Activated CD4-positive, alpha-beta T cell treated with anti-CD3 and anti-CD28 coated beads, Interleukin-2, amount 50 U/mL, for 4 hours (primary cell): ENCODE measurements around the gene ARMC8.

Experiments used
- DNase-seq, 2 experiments: peaks; one replicate each; pipeline ENCODE4 v3.0.0-alpha.2; 2020

Gene ARMC8

GRCh38 chr3:138314751-138315150, 127.7 kb downstream of the ARMC8 start:
- DNase-seq: no peak

DNA sequence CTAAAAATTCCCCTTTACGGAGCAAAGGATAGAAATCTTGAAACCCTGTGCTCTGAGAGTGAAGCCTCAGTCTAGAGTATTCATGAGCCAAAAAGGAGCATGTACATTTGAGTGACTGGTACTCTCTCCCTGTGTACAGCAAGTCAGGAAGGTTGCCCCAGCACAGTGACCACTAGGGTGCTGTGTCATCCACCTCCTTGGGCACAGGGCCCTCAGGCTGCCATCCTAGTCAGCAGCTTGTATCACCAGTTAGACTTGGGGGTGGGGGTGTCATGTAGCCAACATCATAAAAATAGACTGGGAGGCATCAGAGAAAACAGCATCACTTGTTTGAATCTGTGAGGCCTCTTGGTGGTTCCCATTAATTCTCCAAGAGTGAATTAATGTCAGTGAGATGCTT, 130.6 kb downstream of the ARMC8 start:
- no peak for DNase-seq

GRCh38 chr3:138323971-138324370, 136.9 kb downstream of the ARMC8 start:
- DNase-seq: no peak

- DNase-seq: no peak
Observed at GRCh38 chr3:138325990-138326389, 138.9 kb downstream of the ARMC8 start.

GRCh38 chr3:138326866-138327595, 139.9 kb downstream of the ARMC8 start:
- DNase-seq: no peak

GRCh38 chr3:138327831-138328230, 140.7 kb downstream of the ARMC8 start:
- DNase-seq: no peak

- no peak for DNase-seq
Observed at GRCh38 chr3:138328341-138328740, 141.2 kb downstream of the ARMC8 start.

- peak; percentile 80 to 85 for DNase-seq
Observed at GRCh38 chr3:138329127-138329983, 142.3 kb downstream of the ARMC8 start, which contains the start of gene NME9. NME9 (minus strand) TSS chr3:138329851; CDS start chr3:138329335, 516 bp downstream.

DNA sequence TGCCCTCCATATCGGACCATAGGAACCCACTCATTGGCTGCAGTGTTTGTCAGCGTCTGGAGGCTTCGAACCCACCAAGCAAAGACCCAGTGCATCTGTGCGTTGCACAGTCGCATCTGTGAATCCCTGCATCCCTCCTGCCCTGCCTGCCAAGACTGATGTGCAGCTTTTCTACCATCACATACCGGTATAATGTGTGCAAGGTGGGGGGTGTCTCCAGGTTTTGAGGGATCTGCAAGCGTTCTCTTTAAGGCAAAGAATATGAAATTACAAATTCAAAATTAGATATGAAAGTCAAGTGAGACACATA, 142.8 kb downstream of the ARMC8 start:
- DNase-seq: no peak

DNA sequence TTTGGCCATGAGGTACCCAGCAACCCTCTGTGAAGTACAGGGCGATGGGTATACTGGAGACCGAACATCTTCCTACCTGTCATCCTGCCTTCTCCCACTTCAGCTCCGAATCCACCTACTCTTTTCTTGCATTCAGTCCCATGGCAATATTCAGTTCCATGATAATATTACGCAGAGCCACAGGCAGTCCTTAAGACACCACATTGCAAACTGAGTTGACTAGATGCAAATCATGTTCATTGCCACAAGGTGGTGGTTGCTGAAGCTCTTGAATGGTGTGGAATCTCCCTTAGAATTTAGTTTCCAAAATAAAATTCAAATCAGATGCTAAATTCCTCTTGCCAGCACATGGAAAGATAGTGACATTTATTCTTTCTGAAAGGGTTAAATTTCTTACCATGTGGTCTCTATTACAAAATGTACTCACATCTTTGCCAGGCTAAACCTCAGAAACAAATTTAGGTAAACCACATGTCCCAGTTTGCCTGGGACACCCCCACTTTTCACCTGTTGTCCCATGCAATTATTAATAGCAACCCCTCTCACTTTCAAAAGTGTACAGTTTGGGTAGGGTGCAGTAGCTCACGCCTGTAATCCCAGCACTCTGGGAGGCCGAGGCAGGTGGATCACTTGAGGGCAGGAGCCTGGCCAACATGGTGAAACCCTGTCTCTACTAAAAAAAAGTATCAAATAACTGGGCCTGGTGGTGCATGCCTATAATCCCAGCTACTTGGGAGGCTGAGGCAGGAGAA, 144.2 kb downstream of the ARMC8 start:
- no peak for DNase-seq

- DNase-seq: no peak
Observed at GRCh38 chr3:138332472-138333073, 145.5 kb downstream of the ARMC8 start.

DNA sequence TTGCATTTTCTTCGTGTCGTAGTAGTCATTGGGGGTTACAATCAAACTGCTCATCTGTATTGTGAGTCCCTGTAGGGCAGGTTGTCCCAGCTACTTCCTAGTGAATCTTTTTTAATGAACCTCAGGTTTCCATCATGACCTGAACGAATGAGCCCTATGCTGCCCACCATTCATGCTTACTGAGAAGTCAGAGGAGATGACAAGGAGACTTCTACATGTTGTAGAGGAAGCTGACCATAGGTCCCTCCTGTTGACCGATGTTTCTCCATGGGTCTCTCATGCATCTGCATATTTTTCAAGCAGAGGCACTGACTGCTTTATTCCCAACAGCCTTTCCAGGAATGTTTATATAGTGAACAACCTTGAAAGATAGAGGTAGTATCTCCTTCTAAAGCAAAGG, 147.5 kb downstream of the ARMC8 start:
- DNase-seq: no peak

DNA sequence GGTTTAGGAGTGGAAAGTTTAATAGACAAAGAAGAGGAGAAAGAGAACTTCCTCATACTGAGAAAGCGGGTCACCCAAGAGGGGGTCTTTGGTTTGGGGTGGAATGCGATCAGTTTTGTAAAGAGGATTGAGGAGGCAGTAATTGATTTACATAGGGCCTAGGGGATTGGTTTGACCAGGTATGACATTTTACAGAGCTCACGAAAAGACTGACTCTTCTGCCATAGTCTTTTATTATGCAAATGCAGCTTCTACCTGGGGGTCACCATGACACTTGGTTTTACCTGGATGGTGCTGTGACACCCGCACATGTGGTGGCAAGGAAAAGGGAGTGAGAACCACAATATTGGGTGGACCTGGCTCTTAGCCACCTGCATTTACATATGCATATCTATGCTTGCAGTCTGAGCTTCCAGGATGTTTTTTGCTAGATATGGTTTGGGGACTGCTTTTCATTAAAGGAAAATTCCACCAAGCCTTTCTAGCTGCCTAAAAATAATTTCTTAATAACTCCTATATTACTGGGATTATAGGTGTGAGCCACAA, 149.4 kb downstream of the ARMC8 start:
- DNase-seq: no peak

- DNase-seq: no peak
Observed at GRCh38 chr3:138338244-138338643, 151.1 kb downstream of the ARMC8 start.

DNA sequence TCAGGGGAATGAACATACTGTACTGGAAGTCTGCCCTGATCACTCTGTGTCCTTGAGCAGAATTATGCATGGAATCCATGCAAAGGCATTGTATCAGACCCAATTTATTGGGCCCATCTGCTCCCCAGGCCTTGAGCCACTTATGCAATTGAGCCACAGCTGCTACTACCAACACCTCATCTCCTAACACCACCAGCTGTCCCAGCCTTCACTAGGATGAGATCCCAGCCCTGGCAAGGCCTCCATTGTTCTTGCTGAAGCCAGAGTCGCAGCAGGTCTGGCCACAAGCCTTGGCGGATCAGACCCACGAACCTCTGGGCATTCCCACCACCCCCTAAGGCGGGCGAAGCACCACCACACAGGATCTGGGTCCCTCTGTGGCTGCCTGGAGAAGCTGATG, 151.7 kb downstream of the ARMC8 start:
- no peak for DNase-seq

DNA sequence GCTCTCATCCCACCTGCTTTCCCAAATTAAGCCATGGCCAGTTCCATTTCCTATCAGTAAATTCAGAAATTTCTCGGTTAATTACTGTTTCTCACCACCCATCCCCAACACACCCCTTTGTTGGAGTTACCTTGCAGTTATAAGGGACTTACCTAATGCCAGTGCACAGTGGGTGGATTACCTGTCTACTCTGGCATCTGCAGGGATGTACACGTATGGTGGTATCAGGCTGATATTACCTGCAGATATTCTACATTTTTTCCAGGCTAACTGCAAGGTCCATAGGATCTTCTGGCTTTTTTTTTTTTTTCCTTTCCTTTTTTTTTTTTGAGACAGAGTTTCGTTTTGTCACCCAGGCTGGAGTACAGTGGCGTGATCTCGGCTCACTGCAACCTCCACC, 153.4 kb downstream of the ARMC8 start:
- DNase-seq: no peak

DNA sequence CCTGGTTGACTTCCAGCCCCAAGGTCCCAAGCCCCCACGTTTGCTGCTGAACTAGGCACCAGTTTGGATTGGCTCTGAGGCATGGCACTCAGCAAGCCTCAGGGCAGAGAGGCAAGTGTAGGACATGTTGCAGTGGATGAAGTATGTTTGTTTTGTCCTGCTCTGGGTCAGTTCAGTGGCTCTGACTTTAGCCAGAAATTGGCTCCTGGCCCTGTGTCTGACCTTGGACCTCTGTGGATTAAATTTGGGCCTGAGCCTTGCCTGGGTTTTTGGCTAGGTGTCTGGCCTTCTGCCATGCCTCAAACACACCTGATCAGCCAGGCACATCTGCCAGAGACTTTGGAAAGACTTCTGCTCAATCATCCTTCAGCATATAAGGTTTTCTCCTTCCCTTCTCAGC, 157.7 kb downstream of the ARMC8 start:
- DNase-seq: no peak
